ENCODE measurements around the gene TTI1.

GRCh38 chr20:37945091-37945547 lies 88.1 kb downstream of the TTI1 start:
- TF ChIP-seq CTCF (IDR thresholded peaks at IDR 0.05) (no peak), POLR2AphosphoS5 (IDR thresholded peaks at IDR 0.05) (no peak), POLR2A (IDR thresholded peaks at IDR 0.05) (no peak)

Measured in gastroesophageal sphincter (tissue), 3 donors.